Neutrophil (primary cell): ENCODE measurements around the gene VEZF1.
A peak's percentile ranks its signal among the peaks of the same experiment; 100 is the strongest.

Experiments used
- H3K27ac ChIP-seq: fragments of 200-600 bp; sonication (generic); 2 replicates; pipeline ENCODE4 v1.5.1; 2016; ENCODE audit warnings: mild to moderate bottlenecking, moderate library complexity
- H3K27me3 ChIP-seq: fragments of 200-600 bp; sonication (generic); 2 replicates; pipeline ENCODE4 v1.6.0; 2016; ENCODE audit warnings: mild to moderate bottlenecking
- H3K36me3 ChIP-seq: fragments of 200-600 bp; sonication (generic); 2 replicates; pipeline ENCODE4 v1.5.1; 2017
- H3K4me1 ChIP-seq, 2 experiments: fragments of 200-600 bp in 1 of 2; sonication (generic) in 1 of 2; 1 replicate in 1 of 2; 2 replicates in 1 of 2; pipeline versions ENCODE4 v1.5.1 to v1.6.1; 2013 to 2016; ENCODE audit warnings: low read depth in 1 of 2, low read length in 1 of 2, mild to moderate bottlenecking in 1 of 2, moderate library complexity in 1 of 2; ENCODE audit not compliant: control insufficient read depth in 1 of 2, insufficient read depth in 1 of 2
- H3K4me3 ChIP-seq, 2 experiments: fragments of 200-600 bp in 1 of 2; sonication (generic) in 1 of 2; 1 replicate in 1 of 2; 2 replicates in 1 of 2; pipeline ENCODE4 v1.5.1; 2013 to 2016; ENCODE audit warnings: low read depth in 1 of 2, low read length in 1 of 2, mild to moderate bottlenecking in 1 of 2, moderate library complexity in 1 of 2
- H3K9me3 ChIP-seq: fragments of 200-600 bp; sonication (generic); 2 replicates; pipeline ENCODE4 v1.5.1; 2016
- TF ChIP-seq, protein P1 (sequence below): fragments of 200-600 bp; sonication (generic); IDR thresholded peaks from 2 replicates; pipeline ENCODE4 v1.5.1; 2016; ENCODE audit warnings: antibody characterized with exemption

The VEZF1 gene

DNA sequence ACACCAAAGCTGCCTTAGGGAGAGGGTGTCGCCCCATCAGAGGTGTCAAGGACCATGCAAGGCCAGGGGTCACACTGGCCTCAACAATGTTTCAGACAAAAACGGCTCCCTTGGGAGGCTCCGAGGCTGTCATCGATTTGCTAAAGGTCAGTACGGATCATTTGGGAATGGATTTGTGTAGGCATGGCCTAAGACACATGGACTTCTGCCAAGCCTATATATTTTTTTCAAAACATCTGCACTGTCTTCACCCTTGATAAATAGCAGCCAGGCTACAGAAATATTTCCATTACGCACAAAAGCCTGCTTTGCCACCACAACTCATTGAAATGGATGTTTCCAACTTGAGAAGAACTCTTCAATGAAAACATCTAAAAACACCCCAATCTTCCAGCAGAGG, 43.1 kb downstream of the VEZF1 start:
- Histone ChIP-seq H3K27ac (peak overlapping the region; percentile 92), H3K27me3 (no peaks in the 10 kb centered on the region), H3K4me1 (peaks cover 52 to 78% of the 10 kb centered on the region in 2 experiments), H3K36me3 (no peaks in the 10 kb centered on the region), H3K9me3 (no peaks in the 10 kb centered on the region), H3K4me3 (no peak overlapping the region)
- TF ChIP-seq, protein P1, sequence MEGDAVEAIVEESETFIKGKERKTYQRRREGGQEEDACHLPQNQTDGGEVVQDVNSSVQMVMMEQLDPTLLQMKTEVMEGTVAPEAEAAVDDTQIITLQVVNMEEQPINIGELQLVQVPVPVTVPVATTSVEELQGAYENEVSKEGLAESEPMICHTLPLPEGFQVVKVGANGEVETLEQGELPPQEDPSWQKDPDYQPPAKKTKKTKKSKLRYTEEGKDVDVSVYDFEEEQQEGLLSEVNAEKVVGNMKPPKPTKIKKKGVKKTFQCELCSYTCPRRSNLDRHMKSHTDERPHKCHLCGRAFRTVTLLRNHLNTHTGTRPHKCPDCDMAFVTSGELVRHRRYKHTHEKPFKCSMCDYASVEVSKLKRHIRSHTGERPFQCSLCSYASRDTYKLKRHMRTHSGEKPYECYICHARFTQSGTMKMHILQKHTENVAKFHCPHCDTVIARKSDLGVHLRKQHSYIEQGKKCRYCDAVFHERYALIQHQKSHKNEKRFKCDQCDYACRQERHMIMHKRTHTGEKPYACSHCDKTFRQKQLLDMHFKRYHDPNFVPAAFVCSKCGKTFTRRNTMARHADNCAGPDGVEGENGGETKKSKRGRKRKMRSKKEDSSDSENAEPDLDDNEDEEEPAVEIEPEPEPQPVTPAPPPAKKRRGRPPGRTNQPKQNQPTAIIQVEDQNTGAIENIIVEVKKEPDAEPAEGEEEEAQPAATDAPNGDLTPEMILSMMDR = no peak

DNA sequence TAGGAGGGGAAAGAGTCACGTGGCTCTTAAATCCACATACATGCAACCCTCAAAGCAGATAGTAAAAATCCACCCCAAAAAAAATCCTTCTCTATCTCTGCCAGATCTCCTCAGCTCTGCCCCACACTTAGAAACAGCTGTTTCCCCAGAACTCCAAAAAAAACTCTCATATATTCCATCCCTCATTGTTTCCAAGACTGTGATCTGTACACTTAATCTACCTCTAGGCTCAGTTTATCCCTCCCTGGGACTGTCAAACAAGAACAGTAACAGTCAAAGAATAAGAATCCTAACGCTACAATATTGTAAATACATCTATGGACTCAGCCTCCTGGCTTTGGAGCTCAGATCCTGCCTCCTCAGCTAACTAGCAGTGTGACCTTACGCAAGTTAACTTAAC, 44.4 kb downstream of the VEZF1 start:
- no peak overlapping the region for H3K27ac ChIP-seq

DNA sequence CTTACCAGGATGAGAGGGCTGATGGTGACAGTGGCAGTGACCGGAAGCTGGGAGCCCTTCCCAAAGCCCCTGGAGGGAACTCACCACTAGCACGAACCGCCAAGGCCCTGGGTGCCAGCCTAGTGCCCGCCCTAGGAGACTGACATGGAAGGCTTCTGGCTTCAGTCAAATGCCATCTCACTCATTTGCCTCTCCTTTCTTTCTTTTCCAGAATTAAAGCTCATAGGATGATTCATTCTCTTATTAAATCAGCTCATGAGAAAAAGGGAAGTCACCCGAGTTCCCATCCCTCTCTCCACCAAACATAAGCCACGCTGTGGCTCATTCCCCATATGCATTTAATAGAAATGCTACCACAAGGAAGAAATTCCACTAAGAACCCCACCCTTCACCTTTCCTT, 44.9 kb downstream of the VEZF1 start:
- Histone ChIP-seq H3K27ac (no peak overlapping the region), H3K27me3 (no peaks in the 10 kb centered on the region), H3K4me1 (peaks cover 43 to 69% of the 10 kb centered on the region in 2 experiments), H3K36me3 (no peaks in the 10 kb centered on the region), H3K4me3 (no peak overlapping the region), H3K9me3 (no peaks in the 10 kb centered on the region)
- TF ChIP-seq, protein P1 = no peak

More for the DNA sequence above, 44.4 kb downstream of the VEZF1 start:
- no peaks in the 10 kb centered on the region for H3K9me3 ChIP-seq
- no peak overlapping the region for H3K4me3 ChIP-seq
- no peaks in the 10 kb centered on the region for H3K27me3 ChIP-seq
- TF ChIP-seq, protein P1 = no peak
- no peaks in the 10 kb centered on the region for H3K36me3 ChIP-seq
- H3K4me1 ChIP-seq = peaks cover 48 to 75% of the 10 kb centered on the region in 2 experiments

DNA sequence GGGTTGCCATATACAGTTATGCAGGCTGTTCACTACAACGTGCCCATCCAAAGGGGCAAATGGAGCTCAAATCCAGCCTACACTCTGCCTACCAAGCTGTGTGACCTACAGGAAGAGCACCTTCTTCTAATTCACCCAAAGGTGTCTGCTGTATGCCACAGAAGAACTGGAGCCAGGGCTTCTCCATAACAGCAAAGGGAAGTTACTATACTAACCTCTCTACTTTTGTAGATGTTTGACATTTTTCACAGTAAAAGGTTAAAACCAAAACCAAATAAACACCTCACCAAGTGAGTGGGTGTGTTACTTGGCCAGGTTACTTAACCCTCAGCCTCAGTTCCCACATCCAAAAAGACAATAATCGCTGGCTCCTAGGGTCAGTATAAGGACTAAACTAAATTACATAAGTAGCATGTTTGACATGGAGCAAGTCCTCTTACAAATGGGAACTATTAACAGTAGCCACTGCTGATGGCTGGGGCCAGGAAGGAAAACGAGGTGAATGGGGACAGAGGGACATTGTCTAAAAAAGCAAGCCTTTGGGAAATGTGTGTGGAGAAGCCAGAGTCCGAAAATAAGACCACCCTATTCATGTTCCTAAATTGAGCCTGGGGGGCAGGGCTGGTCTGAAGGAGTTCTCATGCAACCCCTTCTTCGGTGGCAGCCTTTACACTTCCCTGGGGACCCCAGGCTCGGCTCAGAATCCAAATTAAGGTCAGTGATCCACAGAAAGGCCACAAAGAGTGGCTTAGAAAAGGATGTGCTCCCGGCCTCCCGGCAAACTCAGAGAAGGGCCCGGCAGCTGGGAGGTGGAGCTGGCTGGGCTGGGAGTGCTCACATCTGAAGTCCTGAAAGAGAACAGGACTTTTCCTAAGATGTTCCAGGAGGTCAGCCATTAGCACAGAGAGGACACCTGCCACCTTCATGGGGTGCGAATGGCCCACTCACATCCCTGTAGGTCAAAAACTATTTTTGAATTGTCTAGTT, 46.4 kb downstream of the VEZF1 start:
- Histone ChIP-seq H3K9me3 (no peaks in the 10 kb centered on the region), H3K27me3 (no peaks in the 10 kb centered on the region), H3K27ac (peak overlapping the region; percentile 77), H3K4me3 (no peak overlapping the region), H3K4me1 (peaks cover 40 to 65% of the 10 kb centered on the region in 2 experiments), H3K36me3 (no peaks in the 10 kb centered on the region)
- TF ChIP-seq, protein P1 = no peak

DNA sequence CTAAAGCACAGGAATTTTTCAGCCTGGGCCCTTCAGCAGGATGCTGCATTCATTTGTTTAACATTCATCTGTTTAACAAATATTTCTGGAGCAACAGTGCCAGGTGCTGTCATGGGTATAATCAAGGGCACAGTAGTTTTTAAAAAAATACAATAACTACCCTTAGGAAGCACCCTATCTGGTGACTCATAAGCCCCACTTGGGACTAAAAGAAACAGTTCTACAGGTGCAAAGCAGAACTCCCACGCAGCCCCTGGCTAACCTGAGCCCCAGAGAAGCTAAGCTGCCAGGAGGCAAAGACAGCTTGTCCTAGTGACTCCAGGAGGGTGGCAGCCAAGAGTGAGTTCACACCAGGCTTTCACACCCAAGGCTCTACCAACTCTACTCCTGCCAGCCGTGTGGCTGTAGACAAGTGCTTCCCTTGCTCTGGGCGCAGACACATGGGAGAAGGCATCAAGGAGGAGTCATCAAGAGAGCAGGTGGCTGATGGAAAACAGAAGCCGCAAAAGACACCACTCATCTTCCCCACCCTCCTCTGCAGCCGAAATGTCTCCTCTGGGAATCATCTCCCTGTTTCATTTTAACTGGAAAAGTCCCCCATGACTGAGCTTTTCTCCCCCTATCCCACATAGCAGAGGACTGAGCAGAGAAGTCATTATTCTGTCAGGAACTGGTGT, 47.3 kb downstream of the VEZF1 start:
- Histone ChIP-seq H3K27me3 (no peaks in the 10 kb centered on the region), H3K27ac (peak overlapping the region; percentile 77), H3K9me3 (no peaks in the 10 kb centered on the region), H3K4me1 (peaks cover 38 to 65% of the 10 kb centered on the region in 2 experiments), H3K4me3 (no peak overlapping the region), H3K36me3 (no peaks in the 10 kb centered on the region)
- TF ChIP-seq, protein P1 = no peak
